Osteoblast (primary cell): ENCODE data around the gene EXOC3L4. TPM values are rescaled to one million over a fixed set of nuclear protein-coding genes. Genes with fewer than 3 reads are reported as not detected.

ENCODE experiments used
- DNase-seq: peaks from one replicate; pipeline ENCODE4 v3.0.0; 2011; ENCODE audit warnings: low spot score, mixed read lengths; ENCODE audit not compliant: insufficient read length; ENCODE audit errors: missing footprints
- H2AFZ ChIP-seq: 2 replicates; pipeline ENCODE4 v1.6.0; 2011; ENCODE audit warnings: mild to moderate bottlenecking, low read length
- H3K27ac ChIP-seq: 2 replicates; pipeline ENCODE4 v1.5.1; 2011; ENCODE audit warnings: mild to moderate bottlenecking, low read depth, low read length, moderate library complexity
- H3K27me3 ChIP-seq: 2 replicates; pipeline ENCODE4 v1.6.0; 2012; ENCODE audit warnings: mild to moderate bottlenecking, control low read depth, inconsistent platforms, low read length, moderate library complexity; ENCODE audit not compliant: insufficient read depth
- H3K36me3 ChIP-seq: 2 replicates; pipeline ENCODE4 v1.5.1; 2011; ENCODE audit warnings: mild to moderate bottlenecking, low read length, control low read depth, moderate library complexity; ENCODE audit not compliant: insufficient read depth
- H3K4me1 ChIP-seq: 2 replicates; pipeline ENCODE4 v1.5.1; 2011; ENCODE audit warnings: mild to moderate bottlenecking, low read length, control low read depth, moderate library complexity; ENCODE audit not compliant: insufficient read depth
- H3K4me2 ChIP-seq: 2 replicates; pipeline ENCODE4 v1.6.0; 2011; ENCODE audit warnings: mild to moderate bottlenecking, low read length; ENCODE audit not compliant: insufficient read depth
- H3K4me3 ChIP-seq: fragments of 200-600 bp; sonication (generic); 3 replicates; pipeline ENCODE4 v1.5.1; 2012; ENCODE audit warnings: mild to moderate bottlenecking, low read length, inconsistent platforms; ENCODE audit not compliant: insufficient read depth
- H3K79me2 ChIP-seq: 2 replicates; pipeline ENCODE4 v1.6.0; 2012; ENCODE audit warnings: mild to moderate bottlenecking, low read length, control low read depth, inconsistent platforms; ENCODE audit not compliant: insufficient read depth
- H3K9me3 ChIP-seq: 2 replicates; pipeline ENCODE4 v1.5.1; 2011; ENCODE audit warnings: low read depth, low read length, control low read depth
- H4K20me1 ChIP-seq: 2 replicates; pipeline ENCODE4 v1.6.0; 2012; ENCODE audit warnings: mild to moderate bottlenecking, low read length, control low read depth; ENCODE audit not compliant: insufficient read depth
- CTCF ChIP-seq: IDR thresholded peaks from 2 replicates; pipeline ENCODE4 v1.5.1; 2011; ENCODE audit warnings: mild to moderate bottlenecking, low read depth, low read length, moderate library complexity; ENCODE audit errors: extremely low read depth
- total RNA-seq: library from RNA; depleted of rRNA; stranded (reverse); fragments of >200 nt; gene quantifications from 2 replicates; pipeline ENCODE4 v1.2.3, GENCODE V29; 2012

Gene EXOC3L4
- total RNA-seq, 1 donor = not detected

GRCh38 chr14:103128631-103129300 lies 34.2 kb downstream of the EXOC3L4 start:
- H3K27ac ChIP-seq = no peak overlapping the region
- peaks cover 48% of the 10 kb centered on the region for H4K20me1 ChIP-seq
- peaks cover 38% of the 10 kb centered on the region for H3K4me1 ChIP-seq
- H2AFZ ChIP-seq = no peak overlapping the region
- TF ChIP-seq CTCF = no peak
- no peaks in the 10 kb centered on the region for H3K27me3 ChIP-seq
- peaks cover 24% of the 10 kb centered on the region for H3K36me3 ChIP-seq
- H3K9me3 ChIP-seq = no peaks in the 10 kb centered on the region
- peaks cover 24% of the 10 kb centered on the region for H3K79me2 ChIP-seq
- peak overlapping the region; percentile 32 for H3K4me2 ChIP-seq
- DNase-seq = peak; percentile 96
- H3K4me3 ChIP-seq = no peak overlapping the region

- no peak overlapping the region for H2AFZ ChIP-seq
- peaks cover 17% of the 10 kb centered on the region for H3K79me2 ChIP-seq
- H3K27me3 ChIP-seq = no peaks in the 10 kb centered on the region
- peaks cover 31% of the 10 kb centered on the region for H3K4me1 ChIP-seq
- H3K27ac ChIP-seq = no peak overlapping the region
- TF ChIP-seq CTCF = no peak
- no peaks in the 10 kb centered on the region for H3K9me3 ChIP-seq
- DNase-seq = peak; percentile 94
- peaks cover 28% of the 10 kb centered on the region for H3K36me3 ChIP-seq
- no peak overlapping the region for H3K4me2 ChIP-seq
- peaks cover 43% of the 10 kb centered on the region for H4K20me1 ChIP-seq
- H3K4me3 ChIP-seq = no peak overlapping the region
Measured at GRCh38 chr14:103129301-103130016, 34.9 kb downstream of the EXOC3L4 start.

GRCh38 chr14:103130017-103130764 lies 35.7 kb downstream of the EXOC3L4 start:
- no peak for TF ChIP-seq CTCF
- H4K20me1 ChIP-seq = peaks cover 38% of the 10 kb centered on the region
- peaks cover 31% of the 10 kb centered on the region for H3K36me3 ChIP-seq
- H3K27me3 ChIP-seq = no peaks in the 10 kb centered on the region
- peak overlapping the region; percentile 25 for H3K4me2 ChIP-seq
- peaks cover 10% of the 10 kb centered on the region for H3K79me2 ChIP-seq
- peak overlapping the region; percentile 6 for H3K27ac ChIP-seq
- H3K4me1 ChIP-seq = peaks cover 31% of the 10 kb centered on the region
- no peak overlapping the region for H2AFZ ChIP-seq
- H3K9me3 ChIP-seq = no peaks in the 10 kb centered on the region
- H3K4me3 ChIP-seq = no peak overlapping the region
- DNase-seq = peak; percentile 87

- peak; percentile 100 for DNase-seq
- Histone ChIP-seq H4K20me1 (peaks cover 30% of the 10 kb centered on the region), H3K9me3 (no peaks in the 10 kb centered on the region), H3K36me3 (peaks cover 38% of the 10 kb centered on the region), H3K27ac (peak overlapping the region; percentile 6), H3K79me2 (peaks cover 7% of the 10 kb centered on the region), H3K4me2 (peak overlapping the region; percentile 25), H3K4me3 (no peak overlapping the region), H3K4me1 (peaks cover 31% of the 10 kb centered on the region), H2AFZ (no peak overlapping the region), H3K27me3 (no peaks in the 10 kb centered on the region)
- TF ChIP-seq CTCF = no peak
Measured at GRCh38 chr14:103130965-103131364, 36.4 kb downstream of the EXOC3L4 start.
